GM12878 (cell line): ENCODE measurements around the gene COL4A5. TPM values are rescaled to one million over a fixed set of nuclear protein-coding genes. Genes with fewer than 3 reads are reported as not detected.

ENCODE experiments used
- ATAC-seq: fragments of 200-7000 bp; cut with Tn5 transposase; 3 replicates; pipeline ENCODE4 v1.9.1; 2020; ENCODE audit warnings: mild to moderate bottlenecking, moderate library complexity
- BruUV-seq: library from RNA; stranded (reverse); fragments of 400-500 nt; replicated peaks from 2 replicates; lab custom pipeline; 2021; lab: Mats Ljungman, UMichigan
- CTCF ChIA-PET: fragments of 300-600 bp; sonication (Branson Sonifier 250); formaldehyde crosslinking; extraction: SDS; loops from one replicate; lab custom pipeline; 2021; ENCODE audit warnings: inconsistent platforms; lab: Yijun Ruan, JAX
- POLR2A ChIA-PET: fragments of 350-600 bp; formaldehyde crosslinking; extraction: SDS; loops from one replicate; lab custom pipeline; 2021; ENCODE audit warnings: inconsistent platforms; lab: Charles Lee
- RAD21 ChIA-PET: fragments of 300-600 bp; sonication (Branson Sonifier 250); formaldehyde crosslinking; loops from one replicate; lab custom pipeline; 2023; ENCODE audit warnings: antibody characterized with exemption; ENCODE audit not compliant: unreplicated experiment; lab: Charles Lee
- SMC1A ChIA-PET: fragments of 300-600 bp; sonication (Branson Sonifier 250); formaldehyde crosslinking; loops from one replicate; lab custom pipeline; 2023; ENCODE audit not compliant: unreplicated experiment, uncharacterized antibody; lab: Charles Lee
- DNase-seq: peaks from one replicate; pipeline ENCODE4 v3.0.0-alpha.2; 2011; ENCODE audit warnings: low read depth, low spot score
- FAIRE-seq: peaks from 3 replicates; lab custom pipeline; 2011; peaks lifted over from hg19 to GRCh38; lab: Jason Lieb, UNC
- H2AFZ ChIP-seq: 2 replicates; pipeline ENCODE4 v1.6.0; 2011; ENCODE audit warnings: low read depth, low read length, control low read depth; ENCODE audit not compliant: control insufficient read depth
- H3K27ac ChIP-seq: 2 replicates; pipeline ENCODE4 v1.5.1; 2011; ENCODE audit warnings: control low read depth; ENCODE audit not compliant: control insufficient read depth, insufficient read depth
- H3K27me3 ChIP-seq, 2 experiments: replicated peaks in 1 of 2; 2 replicates each; pipeline versions ENCODE4 v1.6.0 to v1.6.1; 2011; ENCODE audit warnings: low read length in 1 of 2; ENCODE audit not compliant: control insufficient read depth in 2 of 2, insufficient read depth in 2 of 2
- H3K36me3 ChIP-seq, 2 experiments: 2 replicates each; pipeline ENCODE4 v1.5.1; 2011; ENCODE audit warnings: low read length in 1 of 2; ENCODE audit not compliant: control insufficient read depth in 2 of 2, insufficient read depth in 2 of 2
- H3K4me1 ChIP-seq: 2 replicates; pipeline ENCODE4 v1.6.1; 2011; ENCODE audit warnings: mild to moderate bottlenecking, low read length, moderate library complexity, mixed read lengths; ENCODE audit not compliant: control insufficient read depth, insufficient read depth
- H3K4me2 ChIP-seq: 2 replicates; pipeline ENCODE4 v1.6.0; 2011; ENCODE audit warnings: control low read depth; ENCODE audit not compliant: control insufficient read depth, insufficient read depth
- H3K4me3 ChIP-seq: fragments of 200-600 bp; sonication (generic); 2 replicates; pipeline ENCODE4 v1.5.1; 2016
- H3K79me2 ChIP-seq: 2 replicates; pipeline ENCODE4 v1.6.0; 2011; ENCODE audit warnings: low read length; ENCODE audit not compliant: control insufficient read depth, insufficient read depth
- H3K9ac ChIP-seq: 2 replicates; pipeline ENCODE4 v1.8.0; 2011; ENCODE audit warnings: low read length, control low read depth, mixed read lengths; ENCODE audit not compliant: control insufficient read depth, insufficient read depth
- H3K9me3 ChIP-seq: replicated peaks from 3 replicates; pipeline ENCODE4 v1.5.1; 2011; ENCODE audit warnings: mild to moderate bottlenecking, low read length; ENCODE audit not compliant: control insufficient read depth, insufficient read depth
- H4K20me1 ChIP-seq: 2 replicates; pipeline ENCODE4 v1.6.0; 2011; ENCODE audit not compliant: control insufficient read depth, insufficient read depth
- CREM ChIP-seq: IDR thresholded peaks from 2 replicates; pipeline ENCODE4 v1.6.1; 2014; ENCODE audit warnings: antibody characterized with exemption, low read depth
- ETV6 ChIP-seq, 2 experiments: fragments of 450-650 bp in 1 of 2; IDR thresholded peaks in 1 of 2; conservative IDR thresholded peaks in 1 of 2; 2 replicates each; pipeline ENCODE4 v1.6.1; 2014; ENCODE audit warnings: antibody characterized with exemption in 1 of 2, borderline replicate concordance in 1 of 2, low read depth in 1 of 2, mild to moderate bottlenecking in 1 of 2, moderate library complexity in 1 of 2
- IRF4 ChIP-seq: IDR thresholded peaks from 2 replicates; pipeline ENCODE4 v1.6.1; 2011; ENCODE audit warnings: low read depth, low read length
- JUND ChIP-seq: IDR thresholded peaks from 2 replicates; pipeline ENCODE4 v1.6.1; 2012; ENCODE audit warnings: low read depth, mild to moderate bottlenecking, low read length, improper control_type of control experiment, moderate library complexity
- NFXL1 ChIP-seq: fragments of 450-650 bp; IDR thresholded peaks from 2 replicates; pipeline ENCODE4 v1.6.1; 2017; ENCODE audit warnings: antibody characterized with exemption, mild to moderate bottlenecking, borderline replicate concordance
- NRF1 ChIP-seq: conservative IDR thresholded peaks from 2 replicates; pipeline ENCODE4 v1.6.1; 2011; ENCODE audit warnings: mild to moderate bottlenecking, low read depth, low read length, improper control_type of control experiment
- SIN3A ChIP-seq: IDR thresholded peaks from 2 replicates; pipeline ENCODE4 v1.6.1; 2012; ENCODE audit warnings: low read depth, low read length, improper control_type of control experiment
- TCF12 ChIP-seq: IDR thresholded peaks from 2 replicates; pipeline ENCODE4 v1.6.1; 2011; ENCODE audit warnings: low read depth, mild to moderate bottlenecking, low read length
- YY1 ChIP-seq: IDR thresholded peaks from 2 replicates; pipeline ENCODE4 v1.6.1; 2011; ENCODE audit warnings: low read depth, mild to moderate bottlenecking, low read length
- ZBED1 ChIP-seq: IDR thresholded peaks from 2 replicates; pipeline ENCODE4 v1.6.1; 2016; ENCODE audit warnings: borderline replicate concordance
- WGBS: methylation state at CpG from one replicate; pipeline ENCODE4 v1.1.6; 2016; ENCODE audit warnings: low lambda C conversion rate; ENCODE audit not compliant: insufficient replicate concordance, insufficient coverage; ENCODE audit errors: missing lambda C conversion rate; 5-methylcytosine and 5-hydroxymethylcytosine counted together
- in situ Hi-C: fragments of 300-500 bp; cut with MboI; formaldehyde crosslinking; loops from 9 replicates; pipeline ENCODE4 v1.14.3; 2018; ENCODE audit warnings: mixed read lengths
- intact Hi-C: fragments of 100-400 bp; cut with micrococcal nuclease; formaldehyde crosslinking; loops from one replicate; pipeline ENCODE4 v1.14.2; 2022; ENCODE audit not compliant: unreplicated experiment
- polyA plus RNA-seq, 11 experiments: library from polyadenylated mRNA; depleted of rRNA in 4 of 11; unstranded in 6 of 11; stranded (reverse) in 5 of 11; fragments of >200 nt; fragmentation: Nextera tagmentation in 4 of 11; fragmentation: Illumina TruSeq in 1 of 11; extraction: Ambion mirVana in 4 of 11; extraction: Trizol in 1 of 11; gene quantifications; 1 replicate in 1 of 11; 2 replicates in 10 of 11; pipeline versions ENCODE4 v1.2.1 to v1.2.3, GENCODE V29; 2011 to 2016; ENCODE audit warnings: inconsistent platforms in 2 of 11, missing spikeins in 2 of 11, low read depth in 1 of 11
- total RNA-seq, 4 experiments: library from RNA; depleted of rRNA in 3 of 4; stranded (reverse); fragments of >200 nt in 3 of 4; fragmentation: Illumina TruSeq in 1 of 4; extraction: Trizol in 1 of 4; gene quantifications; 2 replicates each; pipeline versions ENCODE4 v1.2.1 to v1.2.3, GENCODE V29; 2013 to 2021
- TF ChIP-seq, protein P1 (sequence below): IDR thresholded peaks from 2 replicates; pipeline ENCODE4 v1.6.1; 2012; ENCODE audit warnings: low read depth, low read length, improper control_type of control experiment
- TF ChIP-seq, protein P2 (sequence below): fragments of 450-650 bp; IDR thresholded peaks from 2 replicates; pipeline ENCODE4 v1.6.1; 2016; ENCODE audit warnings: mild to moderate bottlenecking

COL4A5 gene
- total and polyA plus RNA-seq, 10 of the 15 experiments (the other 5 are each of a cell fraction or from before 2014, with no cell fraction given), result 0.13 to 2.8 (median 0.38) TPM; not detected in 1

DNA sequence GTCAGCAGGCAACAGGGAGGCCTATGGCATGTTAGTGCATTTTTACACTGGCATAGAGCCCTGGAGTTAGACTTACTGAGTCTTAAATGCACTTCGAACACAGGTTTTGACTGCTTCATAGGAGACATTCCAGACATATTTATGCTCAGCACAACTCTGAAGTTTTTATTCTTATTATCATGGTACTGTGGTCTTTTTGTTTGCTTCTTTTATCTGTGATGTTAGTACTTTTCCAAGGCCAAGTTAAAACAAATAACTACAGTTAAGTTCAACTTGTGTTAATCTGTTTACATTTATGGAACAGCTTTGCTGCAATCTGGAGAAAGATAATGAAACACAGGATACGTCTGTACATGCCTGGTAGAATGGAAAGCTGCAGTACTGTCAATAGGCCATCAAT is 76.5 kb downstream of the COL4A5 start:
- intact Hi-C loops, result no loop called here
- in situ Hi-C loops, result no loop called here
- Histone ChIP-seq H3K27ac (no peak overlapping the region), H2AFZ (no peak overlapping the region), H3K27me3 (no peaks in the 10 kb centered on the region), H3K36me3 (no peaks in the 10 kb centered on the region), H4K20me1 (no peaks in the 10 kb centered on the region), H3K79me2 (no peaks in the 10 kb centered on the region), H3K9ac (no peak overlapping the region), H3K4me3 (no peak overlapping the region), H3K4me2 (no peak overlapping the region), H3K4me1 (no peaks in the 10 kb centered on the region), H3K9me3 (no peaks in the 10 kb centered on the region)
- DNase-seq, result no peak
- ChIA-PET POLR2A (no interaction called here), RAD21 (no interaction called here), SMC1A (interaction anchor here (1.2 kb wide), 1 partner anchor 26 kb away, joined by 3 read pairs; no protein-coding TSS in a partner anchor), CTCF (no interaction called here)
- 0% methylated on average over 2 of the region's 2 CpGs for WGBS
- BruUV-seq, result no TSS peak
- no peak for FAIRE-seq
- ATAC-seq, result no peak
- TF ChIP-seq ZBED1, result no peak
- no peak for TF ChIP-seq NRF1
- TF ChIP-seq, protein P1, sequence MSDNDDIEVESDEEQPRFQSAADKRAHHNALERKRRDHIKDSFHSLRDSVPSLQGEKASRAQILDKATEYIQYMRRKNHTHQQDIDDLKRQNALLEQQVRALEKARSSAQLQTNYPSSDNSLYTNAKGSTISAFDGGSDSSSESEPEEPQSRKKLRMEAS, result no peak
- no peak for TF ChIP-seq TCF12
- TF ChIP-seq YY1, result no peak
- TF ChIP-seq IRF4, result no peak

DNA sequence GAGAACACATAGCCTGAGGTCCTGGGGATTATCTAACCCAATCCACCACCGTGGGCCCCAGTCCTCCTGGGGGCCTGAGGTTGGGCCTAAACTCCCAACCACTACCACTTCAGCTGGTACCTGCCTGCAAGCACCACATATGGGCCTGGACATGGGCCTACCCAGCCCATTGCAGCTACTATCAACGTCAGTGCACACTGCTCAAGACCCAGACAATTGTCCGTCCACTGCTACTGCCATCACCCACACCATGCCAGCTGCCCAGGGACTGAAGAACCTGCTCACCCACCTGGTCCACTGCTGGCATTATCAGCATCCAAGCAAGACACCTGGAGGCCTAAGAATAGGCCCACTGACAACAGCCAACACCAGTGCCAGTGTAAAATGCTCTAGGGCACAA is 88.1 kb downstream of the COL4A5 start:
- in situ Hi-C loops, result loop anchor here (10.0 kb wide), 1 partner anchor 303 kb away; no protein-coding TSS in a partner anchor
- TF ChIP-seq, protein P2, sequence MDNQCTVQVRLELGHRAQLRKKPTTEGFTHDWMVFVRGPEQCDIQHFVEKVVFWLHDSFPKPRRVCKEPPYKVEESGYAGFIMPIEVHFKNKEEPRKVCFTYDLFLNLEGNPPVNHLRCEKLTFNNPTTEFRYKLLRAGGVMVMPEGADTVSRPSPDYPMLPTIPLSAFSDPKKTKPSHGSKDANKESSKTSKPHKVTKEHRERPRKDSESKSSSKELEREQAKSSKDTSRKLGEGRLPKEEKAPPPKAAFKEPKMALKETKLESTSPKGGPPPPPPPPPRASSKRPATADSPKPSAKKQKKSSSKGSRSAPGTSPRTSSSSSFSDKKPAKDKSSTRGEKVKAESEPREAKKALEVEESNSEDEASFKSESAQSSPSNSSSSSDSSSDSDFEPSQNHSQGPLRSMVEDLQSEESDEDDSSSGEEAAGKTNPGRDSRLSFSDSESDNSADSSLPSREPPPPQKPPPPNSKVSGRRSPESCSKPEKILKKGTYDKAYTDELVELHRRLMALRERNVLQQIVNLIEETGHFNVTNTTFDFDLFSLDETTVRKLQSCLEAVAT, result no peak
- TF ChIP-seq, protein P1, result no peak
- no peak for TF ChIP-seq CREM
- no peak for TF ChIP-seq SIN3A
- no peak for TF ChIP-seq NFXL1
- no peak for TF ChIP-seq ETV6 (conservative IDR thresholded peaks at IDR 0.05 in 1 of 2, IDR thresholded peaks at IDR 0.05 in 1 of 2; ENCODE audit: borderline replicate concordance in 1 of 2, low read depth in 1 of 2)
- no peak for TF ChIP-seq JUND
- TF ChIP-seq, all 136 proteins: peak for 0
- Histone ChIP-seq H3K4me3 (no peak overlapping the region), H2AFZ (no peak overlapping the region), H3K27me3 (no peaks in the 10 kb centered on the region), H3K4me1 (no peaks in the 10 kb centered on the region), H3K27ac (no peak overlapping the region), H3K9ac (no peak overlapping the region), H3K79me2 (no peaks in the 10 kb centered on the region), H3K4me2 (no peak overlapping the region), H4K20me1 (no peaks in the 10 kb centered on the region), H3K36me3 (no peaks in the 10 kb centered on the region), H3K9me3 (no peaks in the 10 kb centered on the region)
- ChIA-PET SMC1A (no interaction called here), RAD21 (no interaction called here), POLR2A (no interaction called here), CTCF (no interaction called here)
- WGBS, result 12% methylated on average over 3 of the region's 3 CpGs
- intact Hi-C loops, result no loop called here
- no TSS peak for BruUV-seq
- DNase-seq, result no peak
- ATAC-seq, result no peak
- no peak for FAIRE-seq
